SK-MEL-5 (cell line): Measurements from ENCODE around the gene GRWD1. TPM values are rescaled to one million over a fixed set of nuclear protein-coding genes. Genes with fewer than 3 reads are reported as not detected.

Experiments
- DNase-seq: peaks from one replicate; pipeline ENCODE4 v3.0.0-alpha.2; 2016; ENCODE audit warnings: low read depth, low spot score
- in situ Hi-C: cut with HindIII; loops from 2 replicates; pipeline ENCODE4 v1.10.0; 2016; ENCODE audit warnings: low sequenced_read_pairs, high pct_unique_total_duplicates, low pct_unique_long_range_greater_than_20kb
- total RNA-seq: library from RNA; depleted of rRNA; stranded (reverse); fragments of >200 nt; shearing (Covaris generic); gene quantifications from 2 replicates; pipeline ENCODE4 v1.2.3, GENCODE V29; 2014

Gene GRWD1
- total RNA-seq, 1 experiment from 2014 or later, result 44.4 TPM

DNA sequence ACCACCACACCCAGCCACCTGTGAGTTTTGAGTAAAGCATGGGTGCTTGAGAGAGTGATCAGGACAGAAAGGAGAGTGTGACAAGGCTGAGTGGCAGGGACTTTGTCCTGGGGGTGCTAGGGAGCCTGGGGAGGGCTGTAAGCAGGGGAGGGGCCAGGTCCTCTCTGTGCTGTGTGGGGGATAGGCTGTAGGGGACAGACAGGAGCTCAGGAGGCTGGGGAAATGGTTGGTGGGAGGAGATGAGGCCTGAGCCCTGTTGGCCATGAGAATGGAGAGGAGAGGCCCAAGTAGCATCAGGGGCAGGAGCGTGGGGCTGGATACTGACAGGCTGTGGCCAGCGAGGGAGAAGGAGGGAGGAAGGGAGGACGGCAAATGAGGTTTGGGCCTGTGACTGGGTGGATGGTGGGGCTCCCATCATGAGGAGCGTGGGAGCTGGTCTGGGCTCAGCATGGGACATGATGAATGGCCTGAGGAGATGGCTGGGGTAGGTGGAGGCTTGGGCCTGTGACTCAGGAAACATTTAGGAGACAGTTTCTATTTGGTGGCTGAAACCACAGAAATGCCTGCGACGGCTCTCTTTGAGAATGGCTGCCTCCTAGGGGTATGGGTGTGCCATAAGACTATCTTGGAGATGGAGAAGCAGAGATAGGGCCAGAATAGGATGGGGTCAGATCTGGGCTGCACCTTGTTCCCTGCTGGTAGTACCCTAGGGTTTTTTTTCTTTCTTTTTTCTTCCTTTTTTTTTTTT lies 27.3 kb upstream of the GRWD1 start:
- DNase-seq, result peak; percentile 50
- in situ Hi-C loops, result no loop called here

DNA sequence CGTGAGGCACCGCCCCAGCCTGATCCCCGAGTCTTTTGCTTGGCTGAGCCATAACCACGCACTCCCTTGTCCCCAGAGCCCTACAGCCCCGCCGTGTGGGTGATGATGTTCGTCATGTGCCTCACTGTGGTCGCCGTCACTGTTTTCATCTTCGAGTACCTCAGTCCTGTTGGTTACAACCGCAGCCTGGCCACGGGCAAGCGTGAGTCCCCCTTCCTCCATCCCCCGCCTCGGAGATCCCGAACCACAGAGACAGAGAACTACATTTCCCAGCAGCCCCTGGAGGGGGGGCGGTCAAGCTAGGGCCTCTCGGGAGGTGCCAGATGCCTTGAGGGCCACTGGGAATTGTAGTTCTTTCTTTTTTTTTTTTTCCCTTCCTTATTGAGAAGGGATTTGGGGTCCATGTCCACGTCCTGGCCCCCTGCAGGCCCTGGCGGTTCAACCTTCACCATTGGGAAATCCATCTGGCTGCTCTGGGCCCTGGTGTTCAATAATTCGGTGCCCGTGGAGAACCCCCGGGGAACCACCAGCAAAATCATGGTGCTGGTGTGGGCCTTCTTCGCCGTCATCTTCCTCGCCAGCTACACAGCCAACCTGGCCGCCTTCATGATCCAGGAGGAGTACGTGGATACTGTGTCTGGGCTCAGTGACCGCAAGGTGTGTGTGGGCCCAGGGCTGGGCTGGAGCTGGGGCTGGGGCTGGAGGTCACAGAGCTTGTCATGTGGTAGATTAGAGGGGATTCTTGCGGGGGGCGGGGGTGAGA lies 26.4 kb upstream of the GRWD1 start:
- DNase-seq, result peak; percentile 84
- in situ Hi-C loops, result no loop called here

DNA sequence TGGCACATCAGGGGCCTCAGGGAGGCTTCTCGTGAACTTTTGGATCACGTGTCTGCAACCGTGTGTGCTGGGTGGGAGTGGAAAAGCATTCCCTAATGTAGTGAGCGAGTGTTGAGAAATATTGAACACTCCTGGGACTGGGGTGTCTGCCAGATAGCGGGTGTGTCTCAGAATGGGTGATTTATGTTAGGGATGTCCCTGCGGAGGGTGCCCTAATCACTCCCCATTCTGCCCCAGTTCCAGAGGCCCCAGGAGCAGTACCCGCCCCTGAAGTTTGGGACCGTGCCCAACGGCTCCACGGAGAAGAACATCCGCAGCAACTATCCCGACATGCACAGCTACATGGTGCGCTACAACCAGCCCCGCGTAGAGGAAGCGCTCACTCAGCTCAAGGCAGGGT lies 24.2 kb upstream of the GRWD1 start:
- in situ Hi-C loops, result no loop called here
- DNase-seq, result no peak

DNA sequence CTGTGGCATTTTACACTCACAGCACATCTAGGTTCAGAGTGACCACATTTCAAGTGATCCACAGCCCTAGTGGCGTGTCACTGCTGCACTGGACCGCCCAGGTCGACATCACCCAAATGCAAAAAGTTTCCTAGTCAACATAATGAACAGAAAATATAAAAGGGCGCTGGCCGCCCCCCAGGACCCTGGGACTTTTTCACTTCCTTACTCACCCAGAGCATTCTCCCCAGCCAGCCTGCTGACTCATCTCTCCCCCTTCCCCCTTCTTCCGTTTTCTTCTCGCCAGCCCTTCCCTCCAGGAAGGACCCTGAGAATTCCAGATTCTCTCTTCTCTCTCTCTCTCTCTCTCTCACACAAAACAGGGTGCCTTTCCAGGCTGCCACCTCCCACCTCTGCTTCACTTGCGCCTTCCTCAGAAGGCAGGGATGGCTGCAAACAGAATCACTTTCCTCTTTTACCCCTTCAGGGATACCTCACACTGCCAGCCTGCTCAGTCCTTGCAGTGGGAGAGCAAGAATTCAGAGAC lies 21.0 kb upstream of the GRWD1 start:
- in situ Hi-C loops, result no loop called here
- DNase-seq, result peak; percentile 30

DNA sequence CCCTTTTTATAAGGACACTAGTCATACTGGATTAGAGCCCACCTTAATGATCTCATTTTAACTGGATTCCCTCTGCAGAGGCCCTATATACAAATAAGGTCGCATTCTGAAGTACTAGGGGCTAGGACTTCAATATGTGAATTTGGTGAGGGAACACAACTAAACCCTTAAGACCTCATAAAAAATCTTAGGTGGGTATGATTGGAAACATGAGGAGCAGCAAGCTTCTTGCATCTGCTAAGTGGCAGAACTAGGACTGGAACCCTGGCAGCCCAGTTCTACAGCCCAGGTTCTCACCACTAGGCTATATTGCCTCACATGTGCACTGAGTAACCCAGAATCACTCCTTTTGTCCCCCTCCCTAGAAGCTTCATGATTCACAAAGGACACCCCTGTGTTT lies 17.1 kb upstream of the GRWD1 start:
- in situ Hi-C loops, result no loop called here
- no peak for DNase-seq

DNA sequence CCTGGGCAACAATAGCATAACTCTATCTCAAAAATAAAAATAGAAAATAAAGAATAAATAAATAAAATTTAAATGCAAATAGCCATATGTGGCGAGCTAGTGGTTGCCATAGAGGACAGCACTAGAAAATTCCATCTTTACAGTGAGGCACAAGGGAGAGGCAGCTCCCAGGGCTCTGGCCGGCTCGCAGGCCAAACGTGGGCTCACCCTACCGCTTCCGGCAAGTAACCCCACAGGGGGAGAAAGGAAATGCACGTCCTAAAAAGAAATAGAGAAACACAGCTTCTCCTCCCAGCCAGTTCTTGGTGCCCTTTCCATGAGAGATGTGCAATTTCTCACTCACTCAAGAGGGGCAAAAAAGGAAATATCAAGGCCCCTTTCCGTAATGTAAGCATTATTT lies 12.4 kb upstream of the GRWD1 start:
- DNase-seq, result no peak
- in situ Hi-C loops, result no loop called here

DNA sequence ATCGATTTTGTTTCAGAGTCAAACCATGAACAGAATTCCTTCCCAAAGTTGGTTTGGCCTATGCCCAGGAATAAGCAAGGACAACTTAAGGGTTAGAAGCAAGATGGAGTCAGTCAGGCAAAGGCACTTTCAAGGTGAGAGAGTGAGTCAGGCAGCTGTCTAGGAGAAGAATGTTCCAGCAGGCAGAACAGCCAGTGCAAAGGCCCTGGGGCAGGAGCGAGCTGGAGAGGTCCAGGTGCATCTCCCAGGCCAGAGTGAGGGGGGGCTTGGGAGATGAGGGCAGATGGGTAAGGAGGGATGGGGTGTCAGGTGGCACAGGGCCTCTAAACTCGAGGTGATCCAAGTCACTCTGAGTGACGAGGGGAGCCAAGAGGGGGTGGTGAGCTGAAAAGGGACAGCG lies 9.2 kb upstream of the GRWD1 start:
- in situ Hi-C loops, result no loop called here
- no peak for DNase-seq

DNA sequence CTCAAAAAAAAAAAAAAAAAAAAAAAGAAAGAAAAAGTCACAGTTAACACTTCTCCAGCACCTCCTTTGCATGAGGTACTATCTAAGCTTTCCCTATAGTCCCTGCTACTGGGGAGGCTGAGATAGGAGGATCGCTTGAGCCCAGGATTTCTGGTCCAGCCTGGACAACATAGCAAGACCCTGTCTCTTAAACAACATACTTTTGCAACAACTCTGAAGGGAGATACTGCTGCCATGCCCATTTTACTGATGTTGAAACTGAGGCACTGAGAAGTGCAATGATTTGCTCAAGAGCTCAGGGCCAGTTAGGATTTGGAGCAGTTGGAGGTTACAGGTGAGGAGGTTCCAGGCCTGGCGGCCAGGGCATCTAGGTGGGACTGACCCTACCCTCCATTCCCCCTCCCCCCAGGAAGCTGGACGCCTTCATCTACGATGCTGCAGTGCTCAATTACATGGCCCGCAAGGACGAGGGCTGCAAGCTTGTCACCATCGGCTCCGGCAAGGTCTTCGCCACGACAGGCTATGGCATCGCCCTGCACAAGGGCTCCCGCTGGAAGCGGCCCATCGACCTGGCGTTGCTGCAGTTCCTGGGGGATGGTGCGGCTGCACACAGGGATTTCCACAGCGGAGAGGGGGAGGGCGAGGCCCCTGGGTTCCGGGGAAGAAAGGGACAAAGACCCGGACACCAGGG lies 4.3 kb upstream of the GRWD1 start:
- in situ Hi-C loops, result no loop called here
- no peak for DNase-seq

DNA sequence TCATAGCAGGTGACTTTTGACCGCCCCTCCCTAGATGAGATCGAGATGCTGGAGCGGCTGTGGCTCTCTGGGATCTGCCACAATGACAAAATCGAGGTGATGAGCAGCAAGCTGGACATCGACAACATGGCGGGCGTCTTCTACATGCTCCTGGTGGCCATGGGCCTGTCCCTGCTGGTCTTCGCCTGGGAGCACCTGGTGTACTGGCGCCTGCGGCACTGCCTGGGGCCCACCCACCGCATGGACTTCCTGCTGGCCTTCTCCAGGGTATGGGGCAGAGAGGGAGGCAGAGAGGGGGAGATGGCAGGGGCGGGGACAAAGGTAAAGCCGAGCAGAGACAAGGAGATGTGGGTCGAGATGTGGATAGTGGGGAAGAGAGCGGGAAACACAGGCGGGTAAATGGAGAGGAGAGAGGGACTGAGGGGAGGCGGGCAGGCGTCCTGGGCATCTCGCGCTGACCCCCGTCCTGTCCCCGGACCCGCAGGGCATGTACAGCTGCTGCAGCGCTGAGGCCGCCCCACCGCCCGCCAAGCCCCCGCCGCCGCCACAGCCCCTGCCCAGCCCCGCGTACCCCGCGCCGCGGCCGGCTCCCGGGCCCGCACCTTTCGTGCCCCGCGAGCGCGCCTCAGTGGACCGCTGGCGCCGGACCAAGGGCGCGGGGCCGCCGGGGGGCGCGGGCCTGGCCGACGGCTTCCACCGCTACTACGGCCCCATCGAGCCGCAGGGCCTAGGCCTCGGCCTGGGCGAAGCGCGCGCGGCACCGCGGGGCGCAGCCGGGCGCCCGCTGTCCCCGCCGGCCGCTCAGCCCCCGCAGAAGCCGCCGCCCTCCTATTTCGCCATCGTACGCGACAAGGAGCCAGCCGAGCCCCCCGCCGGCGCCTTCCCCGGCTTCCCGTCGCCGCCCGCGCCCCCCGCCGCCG lies 3.4 kb upstream of the GRWD1 start:
- in situ Hi-C loops, result no loop called here
- DNase-seq, result no peak

DNA sequence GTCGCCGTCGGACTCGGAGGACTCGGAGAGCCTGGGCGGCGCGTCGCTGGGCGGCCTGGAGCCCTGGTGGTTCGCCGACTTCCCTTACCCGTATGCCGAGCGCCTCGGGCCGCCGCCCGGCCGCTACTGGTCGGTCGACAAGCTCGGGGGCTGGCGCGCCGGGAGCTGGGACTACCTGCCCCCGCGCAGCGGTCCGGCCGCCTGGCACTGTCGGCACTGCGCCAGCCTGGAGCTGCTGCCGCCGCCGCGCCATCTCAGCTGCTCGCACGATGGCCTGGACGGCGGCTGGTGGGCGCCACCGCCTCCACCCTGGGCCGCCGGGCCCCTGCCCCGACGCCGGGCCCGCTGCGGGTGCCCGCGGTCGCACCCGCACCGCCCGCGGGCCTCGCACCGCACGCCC lies 2.5 kb upstream of the GRWD1 start:
- no peak for DNase-seq
- in situ Hi-C loops, result no loop called here

DNA sequence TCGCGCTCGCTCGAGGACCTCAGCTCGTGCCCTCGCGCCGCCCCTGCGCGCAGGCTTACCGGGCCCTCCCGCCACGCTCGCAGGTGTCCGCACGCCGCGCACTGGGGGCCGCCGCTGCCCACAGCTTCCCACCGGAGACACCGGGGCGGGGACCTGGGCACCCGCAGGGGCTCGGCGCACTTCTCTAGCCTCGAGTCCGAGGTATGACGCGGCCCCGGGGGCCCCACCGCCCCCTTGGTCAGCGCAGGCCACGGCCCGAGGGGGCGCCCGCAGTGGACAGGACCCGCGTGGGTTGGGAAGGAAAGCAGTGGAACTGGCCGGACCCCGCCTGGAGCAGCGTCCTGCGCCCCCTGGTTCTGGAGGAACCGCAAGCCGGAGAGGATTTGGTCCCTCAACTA lies 2.1 kb upstream of the GRWD1 start:
- in situ Hi-C loops, result no loop called here
- DNase-seq, result no peak

DNA sequence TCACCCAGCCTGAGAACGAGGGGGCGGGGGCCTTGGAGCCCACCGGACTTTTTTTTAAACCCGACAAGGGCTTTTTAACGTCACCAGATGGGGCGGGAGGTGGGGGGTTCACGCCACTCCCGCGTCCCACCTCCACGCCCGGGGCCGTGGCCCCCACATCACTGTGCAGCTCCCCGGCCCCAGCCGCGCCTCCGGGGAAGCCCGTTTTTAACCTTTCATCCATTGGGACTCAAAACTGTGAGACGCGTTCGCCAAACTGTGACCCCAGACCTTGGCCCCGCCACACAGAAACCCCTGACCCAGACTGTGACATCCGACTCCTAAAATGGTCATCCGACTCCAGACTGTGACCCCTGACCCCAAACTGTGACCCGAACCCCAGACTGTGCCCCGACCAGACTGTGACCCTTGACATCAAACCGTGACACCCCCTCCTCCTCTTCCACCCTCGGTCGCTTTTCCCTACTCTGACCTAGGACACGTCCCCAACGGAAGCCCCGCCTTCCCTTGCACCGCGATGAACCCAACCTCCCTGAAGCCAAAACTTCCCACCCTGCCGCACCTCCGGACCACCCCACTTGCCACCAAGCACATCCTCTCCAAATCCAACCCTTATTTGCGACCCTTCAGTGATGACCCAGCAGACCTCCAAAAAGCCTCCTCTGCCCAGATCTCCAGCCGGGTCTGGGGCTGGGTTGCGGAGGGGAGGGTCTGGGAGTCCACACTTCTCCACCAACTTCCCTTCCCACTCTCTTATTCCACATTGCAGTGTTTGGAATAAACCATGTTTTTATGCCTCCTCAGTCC lies 1.5 kb upstream of the GRWD1 start:
- in situ Hi-C loops, result no loop called here
- DNase-seq, result no peak

DNA sequence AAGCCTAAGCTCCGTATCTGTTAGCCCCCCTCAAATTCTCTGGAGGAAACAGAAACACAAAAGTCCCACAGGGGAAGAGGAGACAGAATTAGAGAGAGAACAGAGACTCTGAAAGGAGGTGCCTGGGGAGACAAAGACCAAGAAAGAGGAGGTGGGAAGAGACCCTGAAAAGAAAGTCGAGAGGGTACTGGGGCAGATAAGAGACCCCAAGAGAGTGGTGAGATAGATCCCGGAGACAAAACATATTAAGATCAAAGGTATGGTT lies 915 bp upstream of the GRWD1 start:
- DNase-seq, result no peak
- in situ Hi-C loops, result no loop called here

DNA sequence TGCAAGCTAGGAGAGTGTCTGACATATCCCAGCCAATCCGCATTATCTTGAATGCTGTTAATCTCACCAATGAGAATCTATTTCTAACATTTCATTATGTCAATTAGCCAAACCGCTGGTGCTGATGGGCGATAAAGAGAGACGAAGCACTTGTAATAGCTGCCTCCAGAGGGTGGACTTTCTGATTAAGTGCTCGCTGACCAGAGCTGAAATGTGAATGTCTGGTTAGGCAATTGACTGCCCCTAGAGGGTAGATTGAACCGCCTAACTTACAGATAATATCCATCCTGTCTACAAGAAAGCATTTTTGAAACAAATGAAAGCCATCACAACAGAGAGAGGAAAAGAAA lies 552 bp upstream of the GRWD1 start:
- DNase-seq, result peak; percentile 84
- in situ Hi-C loops, result no loop called here

DNA sequence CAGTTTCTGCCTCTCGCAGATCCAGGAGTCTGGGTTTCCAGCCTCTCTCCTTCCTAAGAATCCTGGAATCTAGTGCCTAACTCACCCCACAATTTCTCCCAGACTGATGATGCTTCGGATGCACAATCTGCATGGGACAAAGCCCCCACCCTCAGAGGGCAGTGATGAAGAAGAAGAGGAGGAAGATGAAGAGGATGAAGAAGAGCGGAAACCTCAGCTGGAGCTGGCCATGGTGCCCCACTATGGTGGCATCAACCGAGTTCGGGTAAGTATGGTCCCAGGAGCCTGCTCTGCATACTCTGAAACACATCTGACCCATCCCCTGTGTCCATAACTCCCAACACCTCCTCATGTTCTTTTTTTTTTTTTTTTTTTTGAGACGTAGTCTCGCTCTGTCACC lies 796 bp downstream of the GRWD1 start:
- in situ Hi-C loops, result no loop called here
- DNase-seq, result no peak

DNA sequence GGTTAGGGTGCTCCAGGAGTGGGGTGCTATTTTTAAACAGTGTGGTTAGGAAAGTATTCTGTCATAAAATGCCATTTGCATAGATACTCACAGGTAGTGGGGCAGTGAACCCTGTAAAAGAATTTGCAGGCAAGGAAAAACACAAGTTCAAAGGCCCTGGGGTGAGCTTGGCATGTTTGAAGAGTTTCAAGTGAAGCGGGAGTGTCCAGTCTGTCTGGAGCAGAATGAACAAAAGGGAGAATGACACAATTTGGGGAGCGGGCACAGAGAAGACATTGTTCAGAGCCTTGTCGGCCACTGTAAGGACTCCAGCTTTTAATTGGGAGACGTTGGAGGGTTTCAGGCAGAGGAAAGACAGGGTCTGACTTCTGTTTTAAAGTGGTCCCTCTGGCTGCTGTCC lies 2.8 kb downstream of the GRWD1 start:
- DNase-seq, result no peak
- in situ Hi-C loops, result no loop called here

DNA sequence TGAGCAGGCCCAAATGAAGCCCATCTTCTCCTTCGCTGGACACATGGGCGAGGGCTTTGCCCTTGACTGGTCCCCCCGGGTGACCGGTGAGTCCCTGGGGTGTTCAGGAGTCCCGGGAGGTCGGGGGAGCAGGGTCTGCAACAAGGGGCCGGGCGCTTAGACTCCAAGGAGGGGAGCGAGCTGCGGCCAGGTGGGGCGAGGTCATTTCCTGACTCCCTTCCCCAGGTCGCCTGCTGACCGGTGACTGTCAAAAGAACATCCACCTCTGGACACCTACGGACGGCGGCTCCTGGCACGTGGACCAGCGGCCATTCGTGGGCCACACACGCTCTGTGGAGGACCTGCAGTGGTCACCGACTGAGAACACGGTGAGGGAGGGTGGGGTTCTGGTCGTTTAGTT lies 4.7 kb downstream of the GRWD1 start:
- DNase-seq, result no peak
- in situ Hi-C loops, result no loop called here
